Omental fat pad (tissue), 4 donors: ENCODE data around the gene HNRNPLL. TPM values are rescaled to one million over a fixed set of nuclear protein-coding genes. Genes with fewer than 3 reads are reported as not detected.
A peak's percentile ranks its signal among the peaks of the same experiment; 100 is the strongest.

ENCODE experiments used
- ATAC-seq: fragments of 150-250 bp; one replicate; pipeline ENCODE4 v1.9.1; 2016; ENCODE audit warnings: mild to moderate bottlenecking, moderate library complexity; ENCODE audit not compliant: low FRiP score
- DNase-seq: peaks from one replicate; pipeline ENCODE4 v3.0.0-alpha.2; 2019; ENCODE audit warnings: low spot score
- total RNA-seq, 4 donors: library from RNA; depleted of rRNA; stranded (reverse); fragments of >200 nt; gene quantifications; one replicate each; pipeline ENCODE4 v1.1.0, GENCODE V29; 2016
- TF ChIP-seq, protein P1 (sequence below), 3 donors: fragments of 450-650 bp; IDR thresholded peaks; one replicate each; pipeline ENCODE4 v1.5.1; 2016 to 2017; ENCODE audit warnings: antibody characterized with exemption in 3 of 3, mild to moderate bottlenecking in 3 of 3, moderate library complexity in 2 of 3

The HNRNPLL gene
- total RNA-seq, 4 donors from 2014 or later, result 32.3 to 41.6 (median 36.4) TPM

DNA sequence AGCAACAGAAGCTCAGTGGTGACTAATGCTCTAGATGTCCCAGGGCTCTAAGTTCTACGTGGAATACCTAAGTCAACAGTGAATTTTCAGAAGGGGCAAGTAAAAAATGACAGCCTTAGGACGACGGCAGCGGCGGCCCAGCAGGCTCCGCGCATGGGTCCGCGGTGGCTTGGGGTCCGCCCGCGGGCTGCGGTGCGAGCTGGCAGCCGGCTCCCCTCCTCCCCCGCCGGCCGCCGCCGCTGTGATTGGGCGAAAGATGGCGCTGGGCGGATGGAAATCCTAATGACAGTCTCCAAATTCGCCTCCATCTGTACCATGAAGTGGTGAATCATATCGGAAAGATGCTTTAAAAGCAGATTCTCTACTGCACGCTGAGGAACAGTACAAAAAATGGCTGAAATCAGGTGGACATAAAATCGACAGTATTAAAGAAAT lies 74.7 kb downstream of the HNRNPLL start:
- DNase-seq (no peak), ATAC-seq (peak; percentile 48)
- TF ChIP-seq, protein P1, sequence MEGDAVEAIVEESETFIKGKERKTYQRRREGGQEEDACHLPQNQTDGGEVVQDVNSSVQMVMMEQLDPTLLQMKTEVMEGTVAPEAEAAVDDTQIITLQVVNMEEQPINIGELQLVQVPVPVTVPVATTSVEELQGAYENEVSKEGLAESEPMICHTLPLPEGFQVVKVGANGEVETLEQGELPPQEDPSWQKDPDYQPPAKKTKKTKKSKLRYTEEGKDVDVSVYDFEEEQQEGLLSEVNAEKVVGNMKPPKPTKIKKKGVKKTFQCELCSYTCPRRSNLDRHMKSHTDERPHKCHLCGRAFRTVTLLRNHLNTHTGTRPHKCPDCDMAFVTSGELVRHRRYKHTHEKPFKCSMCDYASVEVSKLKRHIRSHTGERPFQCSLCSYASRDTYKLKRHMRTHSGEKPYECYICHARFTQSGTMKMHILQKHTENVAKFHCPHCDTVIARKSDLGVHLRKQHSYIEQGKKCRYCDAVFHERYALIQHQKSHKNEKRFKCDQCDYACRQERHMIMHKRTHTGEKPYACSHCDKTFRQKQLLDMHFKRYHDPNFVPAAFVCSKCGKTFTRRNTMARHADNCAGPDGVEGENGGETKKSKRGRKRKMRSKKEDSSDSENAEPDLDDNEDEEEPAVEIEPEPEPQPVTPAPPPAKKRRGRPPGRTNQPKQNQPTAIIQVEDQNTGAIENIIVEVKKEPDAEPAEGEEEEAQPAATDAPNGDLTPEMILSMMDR (IDR thresholded peaks at IDR 0.05), result no peak

- no peak for ATAC-seq
- TF ChIP-seq, protein P1 (IDR thresholded peaks at IDR 0.05), result no peak
- DNase-seq, result no peak
These were observed 75.3 kb downstream of the HNRNPLL start for GRCh38 chr2:38527338-38528007.

GRCh38 chr2:38526195-38526594 lies 76.5 kb downstream of the HNRNPLL start:
- no peak for DNase-seq
- no peak for ATAC-seq
- TF ChIP-seq, protein P1 (IDR thresholded peaks at IDR 0.05), result no peak

DNA sequence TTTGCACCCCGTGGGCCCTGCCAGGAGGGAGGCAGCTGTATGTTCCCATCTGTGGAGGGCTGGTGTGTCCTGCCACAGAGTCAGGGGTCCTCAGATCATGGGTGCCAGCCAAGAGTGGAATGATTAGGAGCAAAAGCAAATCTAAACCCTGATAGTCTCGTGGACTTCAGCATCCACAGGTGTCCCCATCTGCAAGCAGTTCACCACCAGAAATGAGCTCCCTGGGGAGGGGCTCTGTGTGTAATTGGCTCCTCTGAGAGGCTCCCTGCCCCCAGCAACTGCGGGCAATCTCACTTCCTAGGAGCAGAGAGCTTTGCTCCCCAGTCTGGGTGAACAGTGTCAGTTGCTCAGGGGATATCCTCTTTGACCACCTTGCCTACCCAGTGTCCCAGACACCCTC lies 78.1 kb downstream of the HNRNPLL start:
- no peak for DNase-seq
- no peak for ATAC-seq
- TF ChIP-seq, protein P1 (IDR thresholded peaks at IDR 0.05), result no peak

GRCh38 chr2:38523728-38524437 lies 78.8 kb downstream of the HNRNPLL start:
- TF ChIP-seq, protein P1 (IDR thresholded peaks at IDR 0.05), result no peak
- DNase-seq (no peak), ATAC-seq (no peak)

- no peak for ATAC-seq
These were observed 79.9 kb downstream of the HNRNPLL start for GRCh38 chr2:38522754-38523349.

More at GRCh38 chr2:38522754-38523349, 79.9 kb downstream of the HNRNPLL start:
- no peak for DNase-seq
- TF ChIP-seq, protein P1 (IDR thresholded peaks at IDR 0.05), result no peak
